ENCODE data around the gene TGOLN2. TPM values are rescaled to one million over a fixed set of nuclear protein-coding genes. Genes with fewer than 3 reads are reported as not detected.

Gene TGOLN2
- total and polyA plus RNA-seq, 2 of the 13 experiments (the other 11 are each of a cell fraction or from before 2014, with no cell fraction given): 99.6 to 155 TPM

GRCh38 chr2:85288244-85288725, 39.5 kb downstream of the TGOLN2 start:
- H3K36me3 ChIP-seq (replicated peaks in 1 of 2; ENCODE audit: control insufficient read depth in 1 of 2, insufficient read depth in 2 of 2, low read length in 2 of 2): no peaks in the 10 kb centered on the region
- no peak overlapping the region for H3K9ac ChIP-seq (ENCODE audit: insufficient read depth, low read depth, low read length)
- H3K4me1 ChIP-seq (ENCODE audit: insufficient read depth, low read length): peaks cover 13% of the 10 kb centered on the region
- no peak overlapping the region for H3K4me2 ChIP-seq (ENCODE audit: low read depth, low read length)
- POLR2A ChIA-PET: no interaction called here
- 4% methylated on average over 10 of the region's 10 CpGs for WGBS (ENCODE audit: low lambda C conversion rate)
- in situ Hi-C loops (cut with HindIII; ENCODE audit: extremely low pct_ligation_motif_present, low pct_unique_long_range_greater_than_20kb) (loop anchor here (5.0 kb wide), 1 partner anchor 156 kb away; the partner anchor contains the start of gene TCF7L1), intact Hi-C loops (cut with micrococcal nuclease; ENCODE audit: unreplicated experiment) (loop anchor here (5.0 kb wide), 1 partner anchor 101 kb away; no protein-coding TSS in a partner anchor)
- FAIRE-seq (no peak), DNase-seq (ENCODE audit: low spot score) (no peak), ATAC-seq (no peak)
- TF ChIP-seq SIX1 (CRISPR knock-in tag; IDR thresholded peaks at IDR 0.05; ENCODE audit: borderline replicate concordance): no peak
- TF ChIP-seq ZNF598 (CRISPR knock-in tag; IDR thresholded peaks at IDR 0.05; ENCODE audit: borderline replicate concordance): no peak
- TF ChIP-seq FIP1L1 (IDR thresholded peaks at IDR 0.05; ENCODE audit: borderline replicate concordance, insufficient read depth, low read depth, low read length): no peak
- TF ChIP-seq KMT2B (CRISPR knock-in tag; IDR thresholded peaks at IDR 0.05): no peak
- TF ChIP-seq MEIS2 (CRISPR knock-in tag; IDR thresholded peaks at IDR 0.05): no peak
- no peak for TF ChIP-seq ASH2L (IDR thresholded peaks at IDR 0.05; ENCODE audit: insufficient read length, low read depth, low read length)
- TF ChIP-seq ZNF792 (CRISPR knock-in tag; IDR thresholded peaks at IDR 0.05): no peak
- TF ChIP-seq DPF2 (CRISPR knock-in tag; IDR thresholded peaks at IDR 0.05; ENCODE audit: borderline replicate concordance, low read depth): no peak
- no peak for TF ChIP-seq RBAK (CRISPR knock-in tag; IDR thresholded peaks at IDR 0.05)
- TF ChIP-seq ZNF337 (CRISPR knock-in tag; IDR thresholded peaks at IDR 0.05; ENCODE audit: borderline replicate concordance, low read depth): no peak
- TF ChIP-seq SKI (IDR thresholded peaks at IDR 0.05; ENCODE audit: partially characterized antibody): no peak
- TF ChIP-seq ZC3H4 (CRISPR knock-in tag; IDR thresholded peaks at IDR 0.05; ENCODE audit: borderline replicate concordance): no peak
- TF ChIP-seq ZNF720 (CRISPR knock-in tag; IDR thresholded peaks at IDR 0.05): no peak
- TF ChIP-seq DBP (CRISPR knock-in tag; IDR thresholded peaks at IDR 0.05; ENCODE audit: not compliant biosample characterization): no peak
- TF ChIP-seq SETDB1 (CRISPR knock-in tag; IDR thresholded peaks at IDR 0.05; ENCODE audit: borderline replicate concordance): no peak
- TF ChIP-seq CAMTA2 (CRISPR knock-in tag; IDR thresholded peaks at IDR 0.05; ENCODE audit: borderline replicate concordance): no peak
- TF ChIP-seq ATF6 (CRISPR knock-in tag; conservative IDR thresholded peaks at IDR 0.05): no peak
- no peak for TF ChIP-seq ZNF850 (CRISPR knock-in tag; conservative IDR thresholded peaks at IDR 0.05)
- TF ChIP-seq THAP7 (CRISPR knock-in tag; IDR thresholded peaks at IDR 0.05): no peak
- H3K79me2 ChIP-seq (ENCODE audit: insufficient read depth, low read length): no peaks in the 10 kb centered on the region
- no peak overlapping the region for H3K4me3 ChIP-seq (replicated peaks in 1 of 3; ENCODE audit: insufficient read depth in 1 of 3, low read depth in 2 of 3, low read length in 3 of 3)
- no peak overlapping the region for H2AFZ ChIP-seq (ENCODE audit: low read length)
- CTCF ChIA-PET (ENCODE audit: low intra/inter-chr PET ratio, low total read pairs): no interaction called here
- H3K27ac ChIP-seq (ENCODE audit: extremely low read length, insufficient read depth, low read length): no peak overlapping the region
- H4K20me1 ChIP-seq (ENCODE audit: insufficient read depth, low read length): no peaks in the 10 kb centered on the region
- H3K9me3 ChIP-seq (ENCODE audit: low read length): no peaks in the 10 kb centered on the region
- peaks cover 0 to 36% of the 10 kb centered on the region in 2 experiments; a peak in 3 of 5 replicates for H3K27me3 ChIP-seq (ENCODE audit: control insufficient read depth in 1 of 2, insufficient read depth in 2 of 2, low read length in 2 of 2)
- BruUV-seq (replicated peaks): no TSS peak

All from HepG2 (cell line).